BE2C (cell line): ENCODE data around the gene MDK.

Experiments
- DNase-seq: peaks from one replicate; pipeline ENCODE4 v3.0.0-alpha.2; 2020
- H3K27me3 ChIP-seq: fragments of 250-450 bp; sonication (Bioruptor Pico); 2 replicates; pipeline ENCODE4 v1.5.1; 2020; ENCODE audit warnings: mild to moderate bottlenecking
- H3K36me3 ChIP-seq: fragments of 250-450 bp; sonication (Bioruptor Pico); 2 replicates; pipeline ENCODE4 v1.5.1; 2020; ENCODE audit warnings: mild to moderate bottlenecking
- H3K4me1 ChIP-seq: fragments of 250-450 bp; sonication (Bioruptor Pico); 2 replicates; pipeline ENCODE4 v1.5.1; 2020
- H3K4me3 ChIP-seq: 2 replicates; pipeline ENCODE4 v1.5.1; 2011; ENCODE audit warnings: low read depth, low read length
- H3K9me3 ChIP-seq: fragments of 250-450 bp; sonication (Bioruptor Pico); 2 replicates; pipeline ENCODE4 v1.5.1; 2020
- TF ChIP-seq, protein P1 (sequence below): IDR thresholded peaks from 2 replicates; pipeline ENCODE4 v1.5.1; 2012; ENCODE audit warnings: mild to moderate bottlenecking, low read depth, low read length

Gene MDK

DNA sequence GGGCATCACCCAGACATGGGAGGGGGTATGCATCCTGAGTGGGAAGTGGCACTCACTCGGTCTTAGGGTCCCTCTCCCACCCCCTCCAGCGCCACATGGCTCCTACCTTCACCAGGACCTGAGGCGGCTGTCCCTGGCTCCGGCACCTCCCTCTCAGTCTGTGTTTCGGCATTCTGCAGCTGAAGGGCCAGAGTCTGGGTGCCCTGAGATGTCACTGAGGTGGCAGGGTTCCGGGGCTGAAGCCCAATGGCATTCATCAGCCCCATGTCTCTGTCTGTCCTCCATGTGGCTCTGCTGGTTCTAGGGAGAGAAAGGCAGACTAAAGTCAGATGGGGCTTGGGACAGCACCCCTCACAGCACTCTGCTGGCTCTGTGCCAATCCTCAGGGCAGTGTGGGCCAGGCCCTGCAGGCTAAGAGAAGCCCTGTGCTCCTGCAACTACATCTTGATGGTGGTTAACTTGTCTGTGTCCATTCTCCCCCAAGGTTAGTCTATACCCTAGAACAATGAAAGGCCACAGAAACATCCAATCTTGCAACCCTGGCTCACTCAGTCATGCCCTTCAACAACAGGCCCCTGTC, 27.0 kb downstream of the MDK start:
- Histone ChIP-seq H3K9me3 (no peaks in the 10 kb centered on the region), H3K4me1 (no peaks in the 10 kb centered on the region), H3K36me3 (no peaks in the 10 kb centered on the region; the same call in 1 of the 2 replicates), H3K4me3 (no peak overlapping the region), H3K27me3 (no peaks in the 10 kb centered on the region)
- DNase-seq, result peak; percentile 20
- TF ChIP-seq, protein P1, sequence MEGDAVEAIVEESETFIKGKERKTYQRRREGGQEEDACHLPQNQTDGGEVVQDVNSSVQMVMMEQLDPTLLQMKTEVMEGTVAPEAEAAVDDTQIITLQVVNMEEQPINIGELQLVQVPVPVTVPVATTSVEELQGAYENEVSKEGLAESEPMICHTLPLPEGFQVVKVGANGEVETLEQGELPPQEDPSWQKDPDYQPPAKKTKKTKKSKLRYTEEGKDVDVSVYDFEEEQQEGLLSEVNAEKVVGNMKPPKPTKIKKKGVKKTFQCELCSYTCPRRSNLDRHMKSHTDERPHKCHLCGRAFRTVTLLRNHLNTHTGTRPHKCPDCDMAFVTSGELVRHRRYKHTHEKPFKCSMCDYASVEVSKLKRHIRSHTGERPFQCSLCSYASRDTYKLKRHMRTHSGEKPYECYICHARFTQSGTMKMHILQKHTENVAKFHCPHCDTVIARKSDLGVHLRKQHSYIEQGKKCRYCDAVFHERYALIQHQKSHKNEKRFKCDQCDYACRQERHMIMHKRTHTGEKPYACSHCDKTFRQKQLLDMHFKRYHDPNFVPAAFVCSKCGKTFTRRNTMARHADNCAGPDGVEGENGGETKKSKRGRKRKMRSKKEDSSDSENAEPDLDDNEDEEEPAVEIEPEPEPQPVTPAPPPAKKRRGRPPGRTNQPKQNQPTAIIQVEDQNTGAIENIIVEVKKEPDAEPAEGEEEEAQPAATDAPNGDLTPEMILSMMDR, result no peak

DNA sequence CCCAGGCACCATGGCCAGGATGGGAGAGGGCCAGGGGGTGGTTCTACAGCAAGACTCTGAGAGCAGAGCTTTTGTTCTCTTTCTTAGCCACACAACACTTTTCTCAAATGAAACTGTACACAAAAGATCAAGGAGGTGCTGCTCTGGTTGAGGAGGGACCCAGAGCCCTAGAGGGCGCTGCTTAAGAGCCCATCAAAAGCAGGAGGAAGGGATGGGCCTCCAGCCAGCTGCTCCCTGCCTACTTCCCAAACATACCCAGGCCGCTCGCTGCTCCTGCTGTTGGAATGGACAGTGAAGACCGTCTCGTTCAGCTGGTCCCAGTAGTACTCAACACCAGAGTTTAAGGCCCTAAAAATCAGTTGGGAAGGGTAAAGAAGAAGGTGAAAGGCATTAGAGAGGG, 28.6 kb downstream of the MDK start:
- H3K4me1 ChIP-seq, result no peaks in the 10 kb centered on the region

DNA sequence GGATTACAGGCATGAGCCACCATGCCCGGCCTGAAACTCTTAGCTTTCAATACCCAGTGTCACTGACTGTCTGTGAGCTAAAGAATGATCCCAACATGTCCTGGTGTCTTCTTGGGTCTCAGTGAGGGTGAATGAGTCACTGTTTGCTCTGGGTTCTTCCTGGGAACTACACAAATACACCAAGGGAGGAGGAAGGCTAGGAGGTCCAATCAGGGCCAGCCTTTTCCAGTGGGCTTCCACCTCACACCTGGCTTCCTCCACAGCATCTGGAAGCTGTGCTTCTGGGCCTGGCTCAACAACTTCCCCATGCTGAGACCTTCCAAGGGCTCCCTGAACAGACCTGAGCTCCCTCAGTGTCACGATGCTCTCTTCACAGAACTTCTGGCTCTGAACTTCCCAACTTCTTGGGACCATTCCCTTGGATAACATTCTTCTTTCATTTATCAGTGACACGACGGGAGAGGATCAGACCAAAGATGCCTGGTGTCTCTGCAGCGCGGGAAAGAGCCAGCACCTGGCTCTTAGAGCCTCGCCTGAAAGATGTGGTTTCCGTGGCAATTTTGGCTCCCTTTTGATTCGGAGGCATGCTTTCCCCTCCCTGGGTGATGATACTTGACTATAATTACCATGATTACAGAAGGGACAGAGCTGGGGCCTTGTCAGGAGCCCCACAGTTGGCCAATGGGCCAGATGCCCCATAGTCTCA, 32.4 kb downstream of the MDK start:
- TF ChIP-seq, protein P1, result no peak
- Histone ChIP-seq H3K27me3 (no peaks in the 10 kb centered on the region), H3K9me3 (no peaks in the 10 kb centered on the region), H3K4me1 (no peaks in the 10 kb centered on the region), H3K4me3 (no peak overlapping the region), H3K36me3 (no peaks in the 10 kb centered on the region; the same call in 1 of the 2 replicates)
- DNase-seq, result no peak

More for the DNA sequence above, 28.6 kb downstream of the MDK start:
- DNase-seq, result no peak
- Histone ChIP-seq H3K27me3 (no peaks in the 10 kb centered on the region), H3K4me3 (no peak overlapping the region), H3K36me3 (no peaks in the 10 kb centered on the region; the same call in 1 of the 2 replicates), H3K9me3 (no peaks in the 10 kb centered on the region)
- TF ChIP-seq, protein P1, result peak; percentile 30; the same call in 1 of the 2 replicates

DNA sequence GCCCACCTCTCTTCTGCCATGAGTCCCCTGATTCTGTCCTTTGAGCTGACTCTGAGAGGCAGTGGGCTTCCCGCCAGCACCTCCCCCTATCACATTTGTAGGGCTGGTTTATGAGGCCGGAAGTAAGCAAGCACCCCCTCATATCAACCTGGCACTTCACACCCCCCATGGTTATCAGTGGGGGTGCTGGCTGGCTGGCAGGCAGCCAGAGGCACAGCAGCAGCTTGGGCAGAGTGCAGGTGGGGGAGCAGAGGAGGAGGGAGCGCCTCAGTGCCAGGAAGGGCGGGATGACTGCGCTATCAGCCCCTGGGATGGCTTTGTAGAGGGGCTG, 33.0 kb downstream of the MDK start:
- TF ChIP-seq, protein P1, result no peak
- Histone ChIP-seq H3K9me3 (no peaks in the 10 kb centered on the region), H3K36me3 (no peaks in the 10 kb centered on the region; the same call in 1 of the 2 replicates), H3K4me1 (no peaks in the 10 kb centered on the region), H3K27me3 (no peaks in the 10 kb centered on the region), H3K4me3 (no peak overlapping the region)
- no peak for DNase-seq

DNA sequence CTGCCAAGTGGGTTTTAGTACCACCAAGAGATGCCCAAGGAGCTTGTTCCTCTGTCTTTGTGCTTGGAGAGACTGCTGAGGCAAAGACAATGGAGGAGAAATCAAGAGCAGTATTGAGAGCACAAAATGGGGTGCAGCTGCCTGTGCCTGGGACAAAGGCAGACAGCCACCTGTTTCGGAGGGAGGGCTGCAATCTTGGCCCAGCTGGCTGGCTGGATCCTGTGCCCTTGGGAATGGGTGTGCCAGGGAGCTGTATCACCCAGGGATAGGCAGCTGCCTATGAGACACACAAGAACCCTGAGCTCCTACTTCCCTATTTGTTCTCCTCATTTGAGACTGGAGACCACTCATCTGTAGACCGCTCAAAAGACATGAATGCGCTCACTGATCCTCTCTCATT, 33.4 kb downstream of the MDK start:
- DNase-seq, result no peak
- H3K4me3 ChIP-seq, result no peak overlapping the region
- no peaks in the 10 kb centered on the region; the same call in 1 of the 2 replicates for H3K36me3 ChIP-seq
- TF ChIP-seq, protein P1, result no peak
- no peaks in the 10 kb centered on the region for H3K9me3 ChIP-seq
- H3K4me1 ChIP-seq, result no peaks in the 10 kb centered on the region
- no peaks in the 10 kb centered on the region for H3K27me3 ChIP-seq

DNA sequence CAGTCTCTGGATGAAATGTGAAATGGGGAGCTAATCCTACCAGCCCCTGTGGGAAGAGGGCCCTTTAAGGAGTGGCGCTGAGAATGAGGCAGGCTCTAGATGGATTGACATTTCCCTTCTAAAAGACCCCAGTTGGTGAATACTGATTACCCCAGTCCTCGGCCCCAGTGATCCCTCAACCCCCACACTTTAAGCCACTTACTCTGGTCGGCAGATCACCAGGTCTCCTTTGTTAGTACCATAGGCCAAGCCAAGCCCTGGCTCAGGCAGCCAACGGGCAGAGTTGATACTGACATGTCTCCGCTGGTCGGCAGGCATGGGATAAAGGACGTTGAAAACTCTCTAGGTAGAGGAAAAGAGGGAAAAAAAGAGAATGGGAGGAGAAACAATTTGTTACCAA, 36.2 kb downstream of the MDK start:
- no peaks in the 10 kb centered on the region for H3K9me3 ChIP-seq
- TF ChIP-seq, protein P1, result no peak
- H3K36me3 ChIP-seq, result no peaks in the 10 kb centered on the region; the same call in 1 of the 2 replicates
- no peaks in the 10 kb centered on the region for H3K4me1 ChIP-seq
- DNase-seq, result no peak
- no peak overlapping the region for H3K4me3 ChIP-seq
- no peaks in the 10 kb centered on the region for H3K27me3 ChIP-seq
